Activated CD8-positive, alpha-beta memory T cell treated with anti-CD3 and anti-CD28 coated beads for 4 hours (primary cell): ENCODE results near the gene IFI27L2.
"Not testable (repeated sequence)": the region's sequence is repeated elsewhere in the genome, so short reads cannot be mapped to it uniquely, and the experiment has no call there.

Experiments
- DNase-seq, 2 donors: peaks; one replicate each; pipeline ENCODE4 v3.0.0-alpha.2; 2020; ENCODE audit warnings: low read depth in 2 of 2

The IFI27L2 gene, protein sequence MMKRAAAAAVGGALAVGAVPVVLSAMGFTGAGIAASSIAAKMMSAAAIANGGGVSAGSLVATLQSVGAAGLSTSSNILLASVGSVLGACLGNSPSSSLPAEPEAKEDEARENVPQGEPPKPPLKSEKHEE

DNA sequence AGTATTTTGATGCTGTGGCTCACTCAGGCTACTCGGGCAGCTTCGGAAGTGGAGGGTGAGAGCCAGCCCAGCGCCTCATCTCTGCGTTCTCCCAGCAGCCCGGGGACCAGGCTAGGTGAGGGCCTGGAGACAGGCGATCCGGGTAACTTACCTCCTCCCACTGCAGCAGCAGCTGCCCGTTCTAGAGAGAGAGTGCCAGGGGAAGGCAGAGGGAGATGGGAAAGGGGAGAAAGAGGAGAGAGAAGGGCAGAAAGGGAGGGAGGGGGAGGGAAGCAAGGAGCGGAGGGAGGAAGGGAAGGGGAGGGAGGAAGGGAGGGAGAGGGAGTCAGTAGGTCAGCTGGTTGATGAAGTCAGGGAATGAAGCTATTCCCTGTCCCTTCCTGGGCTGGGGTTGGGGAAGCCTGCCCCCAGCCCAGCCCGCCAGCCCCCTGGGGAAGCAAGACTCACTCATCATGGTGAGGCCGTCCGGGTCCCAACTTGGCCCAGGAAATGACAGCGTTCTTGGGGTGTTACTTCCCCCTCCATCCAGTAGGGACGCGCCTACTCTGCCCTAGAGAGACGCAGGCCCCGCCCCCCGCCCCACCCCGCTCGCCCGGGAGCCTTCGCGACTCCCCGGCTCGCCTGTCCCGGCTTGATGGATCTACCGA is at the start of gene IFI27L2:
TSS of gene IFI27L2 (minus strand) at position 494 of the 647 bp plus-strand sequence. CDS start at position 454, 40 bp downstream.
- DNase-seq = peak; percentile 11 to 27

DNA sequence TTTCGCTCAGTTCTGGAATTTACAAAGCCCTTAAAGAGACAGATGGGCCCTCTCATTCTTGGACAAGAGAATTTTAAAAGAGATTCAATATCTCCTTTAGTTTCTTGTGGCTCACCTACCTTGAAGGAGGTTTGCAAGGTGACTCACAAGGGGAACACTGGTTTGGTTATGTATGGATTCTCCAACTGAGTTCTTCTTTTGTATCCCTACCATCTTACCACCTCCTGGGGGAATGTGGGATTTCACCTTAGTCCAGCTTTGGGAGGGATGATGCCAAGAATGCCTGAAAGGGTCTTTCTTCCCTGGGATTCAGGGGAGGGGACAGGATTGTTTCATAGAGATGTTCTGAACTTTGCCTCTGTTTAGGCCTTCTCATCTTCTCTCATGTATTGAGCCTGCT is 48.4 kb upstream of the IFI27L2 start:
- DNase-seq = no peak

DNA sequence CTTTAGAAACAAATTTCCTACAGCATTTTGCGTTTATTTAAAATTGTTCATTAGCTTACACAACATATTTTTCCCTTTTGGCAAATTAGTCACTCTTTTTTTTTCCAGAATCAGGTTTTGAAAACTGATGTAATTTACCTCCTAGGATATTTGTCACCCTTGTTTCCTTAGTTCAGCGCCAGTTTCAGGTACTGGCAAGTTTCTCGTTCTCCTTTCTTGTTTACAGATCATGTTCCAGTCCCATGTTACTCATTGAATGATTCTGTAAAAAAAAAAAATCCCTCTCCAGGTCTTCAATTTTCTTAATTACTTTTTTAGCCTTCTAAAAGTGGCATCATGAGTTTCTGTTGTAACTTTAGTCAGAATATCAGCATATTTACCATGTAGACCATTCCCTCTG is 47.4 kb upstream of the IFI27L2 start:
- DNase-seq = no peak

DNA sequence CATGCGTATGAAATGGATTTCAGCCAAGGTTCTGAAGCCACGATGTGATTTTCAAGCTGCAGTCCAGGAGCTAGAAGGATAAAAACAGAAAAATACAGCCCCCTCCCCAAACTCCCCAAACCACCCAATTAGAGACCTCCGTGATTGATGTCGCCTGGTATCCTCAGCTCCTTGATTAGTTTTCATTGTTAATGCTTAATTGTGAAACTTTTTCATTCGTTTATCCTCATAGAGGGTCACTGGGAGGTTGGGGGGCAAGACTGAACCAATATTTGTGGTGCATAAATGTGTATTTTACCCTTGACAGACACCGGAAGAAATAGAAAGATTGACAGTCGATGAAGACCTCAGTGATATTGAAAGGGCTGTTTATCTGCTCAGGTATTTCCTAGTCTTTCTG is 46.3 kb upstream of the IFI27L2 start:
- no peak for DNase-seq

DNA sequence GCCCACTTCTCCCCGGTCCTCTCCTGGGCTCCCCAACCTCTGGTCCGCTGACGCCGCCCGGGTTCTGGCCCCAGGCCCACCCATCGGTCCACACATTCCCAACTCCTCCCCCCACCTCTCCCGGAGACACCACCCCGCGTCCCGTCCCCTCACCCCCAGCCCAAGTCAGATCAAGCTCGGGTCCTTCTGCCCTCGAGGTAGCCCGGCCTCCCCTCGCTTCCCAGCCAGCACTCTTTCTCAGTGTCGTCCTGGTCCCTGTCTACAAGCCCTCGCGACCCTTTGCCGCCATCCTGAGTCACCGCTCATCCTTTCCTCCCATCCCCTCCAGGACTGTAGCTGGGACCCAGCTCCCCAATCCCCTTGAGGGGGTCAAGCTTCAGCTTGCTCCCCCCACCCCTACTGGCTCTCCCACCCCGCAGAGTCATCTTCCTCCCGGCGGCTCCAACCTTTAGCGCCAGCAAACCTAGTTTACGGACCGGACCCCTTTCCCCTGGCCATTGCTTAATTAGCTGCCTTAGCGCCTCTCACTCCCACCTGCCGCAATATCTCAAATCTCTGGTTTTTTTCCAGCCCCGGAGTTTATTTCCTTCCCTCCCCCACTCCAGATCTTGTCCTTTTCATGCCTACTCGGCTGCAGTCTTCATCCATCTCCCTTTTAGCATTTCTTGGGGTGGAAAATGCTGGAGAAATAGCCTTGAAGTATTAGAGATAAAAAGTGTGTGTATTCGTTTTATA is 45.8 kb upstream of the IFI27L2 start:
- no peak for DNase-seq

DNA sequence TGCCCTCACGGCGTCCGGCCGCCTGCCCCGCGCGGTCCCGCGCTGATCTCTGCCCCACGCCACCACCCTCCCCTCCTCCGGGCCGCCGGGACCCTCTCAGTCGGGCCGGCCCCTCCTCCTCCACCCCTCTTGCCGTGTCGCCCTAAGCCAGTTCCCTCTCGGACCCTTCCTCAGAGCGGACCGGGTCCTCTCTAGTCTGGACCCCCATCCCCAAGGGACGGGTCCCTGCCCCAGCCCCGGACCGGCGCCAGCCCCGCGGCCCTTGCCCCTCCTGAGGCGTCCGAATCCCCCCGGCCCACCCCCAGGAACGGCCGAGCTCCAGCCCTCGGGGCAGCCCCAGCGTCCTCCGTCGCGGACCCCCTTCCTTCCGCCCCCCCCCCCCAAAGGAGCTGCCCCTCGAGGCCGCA is 45.2 kb upstream of the IFI27L2 start:
- no peak for DNase-seq

DNA sequence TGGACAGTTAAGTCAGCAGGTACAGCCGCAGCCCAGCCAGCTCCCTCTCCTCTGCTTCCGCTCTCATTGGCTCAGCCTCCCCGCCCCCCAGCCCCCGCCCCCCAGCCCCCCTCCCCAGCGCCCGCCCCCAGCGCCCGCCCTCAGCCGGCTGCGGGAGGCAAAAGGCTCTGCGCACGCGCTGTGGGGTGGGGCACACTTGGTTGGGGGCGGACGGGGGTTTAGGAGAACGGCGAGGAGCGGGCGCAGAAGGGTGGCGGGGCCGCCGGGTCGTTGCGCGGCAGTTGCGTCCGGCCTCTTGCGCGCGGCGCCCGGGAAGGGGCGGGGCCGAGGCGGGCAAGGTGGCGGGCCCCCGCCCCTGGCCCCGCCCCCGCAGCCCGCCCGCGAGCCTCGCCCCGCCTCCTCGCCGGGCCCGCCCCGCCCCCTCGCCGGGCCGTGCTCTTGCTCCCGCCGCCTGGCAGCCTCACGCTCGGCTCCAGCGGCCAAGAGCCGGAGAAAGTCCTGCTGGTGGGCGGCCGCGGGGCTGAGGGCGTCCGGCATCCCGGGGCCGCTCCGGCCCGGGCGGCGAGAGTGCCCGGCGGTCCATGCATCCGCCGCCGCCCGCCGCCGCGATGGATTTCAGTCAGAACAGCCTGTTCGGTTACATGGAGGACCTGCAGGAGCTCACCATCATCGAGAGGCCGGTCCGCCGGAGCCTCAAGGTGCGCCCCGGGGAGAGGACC is 44.6 kb upstream of the IFI27L2 start, which contains the start of gene PPP4R4:
TSS of gene PPP4R4 (plus strand) at position 438 of the 719 bp plus-strand sequence. CDS start at position 582, 144 bp downstream.
- DNase-seq = peak; percentile 65 to 75

DNA sequence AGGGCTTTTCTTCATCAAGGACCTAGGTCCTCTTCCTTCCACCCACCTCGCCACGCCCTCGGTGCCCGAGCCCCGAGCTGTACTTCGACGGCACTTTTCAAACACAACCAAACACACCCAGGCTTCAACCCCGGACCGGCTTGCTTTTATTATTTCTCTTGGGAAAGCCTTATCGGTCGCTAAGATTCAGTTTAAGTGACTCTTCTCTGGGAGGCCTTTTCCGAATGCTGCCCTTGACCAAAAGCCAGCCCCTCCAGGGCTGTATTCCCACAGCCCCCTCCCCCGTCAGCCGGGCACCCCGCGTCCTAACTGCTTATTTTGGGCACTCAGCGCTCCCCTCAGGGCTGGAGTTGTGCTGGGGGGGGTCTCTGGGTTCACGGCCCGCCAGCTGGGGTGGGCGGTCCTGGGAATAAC is 44.1 kb upstream of the IFI27L2 start:
- DNase-seq = no peak

DNA sequence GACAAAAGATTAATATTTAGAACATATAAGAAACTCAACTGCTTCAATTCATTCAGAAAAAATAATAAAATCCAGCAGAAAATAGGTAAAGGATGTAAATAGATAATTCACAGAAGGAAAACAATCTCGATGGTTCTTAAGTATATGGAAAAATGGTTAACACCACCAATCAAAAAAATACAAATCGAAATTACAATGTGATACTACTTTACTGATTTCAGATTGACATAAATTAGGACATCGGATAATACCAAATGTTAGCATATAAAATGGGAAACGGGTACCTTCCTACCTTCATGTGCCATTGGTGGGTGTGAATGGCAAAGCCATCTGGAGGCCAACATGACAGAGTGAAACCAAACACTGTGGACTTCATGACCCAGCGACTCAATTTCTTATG is 43.1 kb upstream of the IFI27L2 start:
- no peak for DNase-seq

DNA sequence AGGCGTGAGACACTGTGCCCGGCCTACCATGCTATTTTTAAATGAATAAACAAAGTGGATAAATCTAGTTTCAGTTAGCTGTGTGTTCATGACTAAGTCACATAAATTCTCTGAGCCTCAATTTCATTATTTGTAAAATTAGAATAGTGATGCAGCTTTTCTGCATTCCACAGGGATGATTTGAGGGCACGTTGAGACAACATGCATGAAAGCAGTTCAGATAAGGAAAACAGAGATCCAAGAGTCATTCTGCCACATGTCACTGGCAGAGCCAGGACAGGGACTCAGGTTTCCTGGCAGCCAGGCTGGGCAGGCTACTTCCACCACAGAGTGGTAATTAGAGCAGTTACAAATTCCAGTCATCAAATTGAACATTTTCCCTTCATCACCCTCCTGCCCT is 41.8 kb upstream of the IFI27L2 start:
- DNase-seq = no peak

DNA sequence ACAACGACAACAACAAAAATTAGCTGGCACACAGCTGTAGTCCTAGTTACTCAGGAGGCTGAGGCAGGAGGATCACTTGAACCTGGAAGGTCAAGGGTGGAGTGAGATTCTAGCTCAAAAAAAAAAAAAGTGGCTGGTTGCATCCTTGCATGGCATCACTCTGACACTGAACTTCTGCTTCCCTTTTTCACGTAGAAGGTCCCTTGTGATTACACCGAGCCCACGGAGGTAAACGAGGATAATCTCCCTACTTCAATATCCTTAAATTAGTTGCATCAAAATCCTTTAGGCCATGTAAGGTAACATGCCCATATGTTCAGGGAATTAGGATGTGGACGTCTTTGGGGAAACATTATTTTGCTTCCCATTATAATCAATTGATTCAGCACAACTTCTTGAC is 40.7 kb upstream of the IFI27L2 start:
- DNase-seq = no peak

DNA sequence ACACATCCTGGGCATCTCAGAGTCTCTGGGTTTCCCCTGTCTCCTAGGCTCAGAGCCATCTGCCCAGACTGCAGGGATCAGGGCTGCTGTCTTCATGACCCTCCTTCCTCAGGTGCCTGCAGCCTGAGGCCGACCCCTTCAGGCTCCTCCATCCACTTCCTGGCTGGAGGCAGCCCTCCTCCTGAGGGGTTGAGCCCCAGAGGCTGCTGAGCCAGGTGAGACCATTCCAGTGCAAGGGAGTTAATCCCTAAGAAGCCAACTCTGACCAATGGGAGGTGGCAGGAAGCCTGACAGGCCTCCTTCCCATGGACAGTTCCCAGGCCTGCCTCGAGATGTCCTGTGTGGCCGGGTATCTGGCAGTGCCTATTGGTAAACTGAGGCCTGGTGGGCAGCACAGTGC is 36.3 kb upstream of the IFI27L2 start:
- no peak for DNase-seq

DNA sequence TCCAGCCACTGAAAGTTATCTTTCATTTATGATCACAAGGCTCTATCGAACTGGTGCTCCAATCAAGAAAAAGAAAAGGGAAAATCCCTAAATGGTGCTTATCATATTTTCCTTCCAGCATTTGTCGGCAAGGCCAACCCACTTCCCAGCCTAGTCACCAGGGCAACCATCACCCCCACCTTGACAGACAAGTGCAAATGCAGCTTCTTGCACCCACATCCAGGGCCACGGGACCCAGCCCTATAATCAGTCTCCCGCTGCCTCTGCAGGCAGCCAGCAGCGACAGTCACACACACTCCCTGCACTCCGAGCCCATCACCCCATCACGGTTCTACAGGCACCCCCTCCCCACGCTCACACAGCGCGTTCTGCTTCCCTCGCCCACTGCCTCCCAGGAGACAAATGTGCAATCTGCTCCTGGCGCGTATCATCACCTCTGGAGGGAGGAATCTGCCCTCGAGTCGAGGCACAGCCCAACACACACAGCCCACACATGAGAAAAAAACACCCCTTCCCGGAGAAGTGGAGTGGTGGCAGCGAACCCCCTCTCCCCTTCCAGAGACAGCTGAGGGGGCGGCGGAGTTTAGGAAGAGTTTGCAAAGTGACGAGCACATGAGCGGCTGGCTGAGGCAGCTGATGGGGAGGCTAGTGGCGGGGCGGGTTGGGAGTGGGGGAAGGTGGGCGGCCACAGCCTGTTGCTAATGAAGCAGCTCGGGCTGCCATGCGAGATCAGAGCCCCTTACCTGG is 35.5 kb upstream of the IFI27L2 start:
- DNase-seq = no peak

DNA sequence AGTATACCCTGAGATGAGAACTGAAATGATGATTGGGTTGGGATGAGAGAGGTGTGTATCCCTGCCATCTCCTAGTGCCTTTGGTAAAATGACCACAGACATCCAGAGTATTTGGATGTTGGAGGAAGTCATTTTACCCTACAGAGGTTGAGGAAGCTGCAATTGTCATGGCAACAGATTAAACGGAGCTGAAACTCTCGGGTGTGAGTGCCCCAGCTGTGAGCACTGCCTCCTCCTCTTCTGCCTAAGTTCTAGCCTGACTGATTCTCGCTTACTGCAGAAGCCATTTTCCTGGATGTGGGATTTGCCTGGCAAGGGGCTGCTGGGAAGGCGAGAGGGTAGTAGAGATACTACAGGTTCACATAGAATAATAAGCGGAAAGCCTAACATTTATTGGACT is 34.4 kb upstream of the IFI27L2 start:
- no peak for DNase-seq

DNA sequence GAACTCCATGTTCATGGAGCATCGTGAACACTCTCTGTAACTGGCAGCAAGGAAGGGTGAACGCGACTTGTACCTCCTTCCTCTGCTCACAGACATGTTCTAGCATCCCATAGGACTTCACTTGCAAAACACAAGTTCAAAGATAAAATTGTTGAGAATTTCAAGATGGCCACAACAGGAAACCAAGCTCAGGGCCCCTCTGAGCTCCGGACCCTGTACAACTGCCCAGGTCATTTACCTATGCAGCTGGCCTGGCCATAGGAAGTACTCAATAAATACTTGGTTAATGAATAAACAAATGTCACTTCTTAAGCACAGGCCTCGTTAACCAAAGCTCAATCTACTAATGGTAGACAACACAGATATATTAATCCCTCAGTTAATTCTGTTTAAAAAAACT is 33.1 kb upstream of the IFI27L2 start:
- DNase-seq = no peak

DNA sequence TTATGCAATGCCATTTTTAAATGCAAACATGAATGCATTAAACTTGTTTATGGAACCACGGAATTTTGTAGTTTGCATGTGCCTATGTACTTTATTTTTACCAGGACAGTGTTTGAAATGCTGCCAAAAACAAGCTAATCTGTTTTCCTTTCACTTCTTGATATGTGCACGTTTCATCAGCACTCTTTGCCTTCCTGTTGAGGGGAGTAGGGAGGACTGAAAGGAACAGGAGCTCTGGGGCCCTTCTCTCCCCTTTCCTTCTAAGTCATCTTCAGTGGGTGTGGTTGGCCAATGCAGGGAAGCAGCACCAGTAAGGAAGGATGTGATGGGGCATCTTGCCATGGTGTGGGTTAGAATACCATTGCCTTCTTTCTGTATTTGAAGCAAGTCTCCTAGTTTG is 32.6 kb upstream of the IFI27L2 start:
- no peak for DNase-seq

DNA sequence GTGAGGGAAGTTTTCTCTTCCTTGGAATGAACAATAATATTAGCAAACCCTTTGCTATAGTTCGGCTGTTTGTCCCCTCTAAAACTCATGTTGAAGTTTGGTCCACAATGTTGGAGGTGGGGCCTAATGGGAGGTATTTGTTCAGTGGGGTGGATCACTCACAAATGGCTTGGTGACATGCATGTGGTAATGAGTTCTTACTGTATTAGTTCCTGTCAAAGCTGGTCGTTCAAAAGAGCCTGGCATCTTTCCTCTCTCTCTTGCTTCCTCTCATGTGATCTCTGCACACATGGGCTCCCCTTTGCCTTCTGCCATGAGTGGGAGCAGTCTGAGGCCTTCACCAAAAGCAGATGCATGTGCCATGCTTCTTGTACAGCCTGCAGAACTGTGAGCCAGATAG is 31.7 kb upstream of the IFI27L2 start:
- DNase-seq = no peak

DNA sequence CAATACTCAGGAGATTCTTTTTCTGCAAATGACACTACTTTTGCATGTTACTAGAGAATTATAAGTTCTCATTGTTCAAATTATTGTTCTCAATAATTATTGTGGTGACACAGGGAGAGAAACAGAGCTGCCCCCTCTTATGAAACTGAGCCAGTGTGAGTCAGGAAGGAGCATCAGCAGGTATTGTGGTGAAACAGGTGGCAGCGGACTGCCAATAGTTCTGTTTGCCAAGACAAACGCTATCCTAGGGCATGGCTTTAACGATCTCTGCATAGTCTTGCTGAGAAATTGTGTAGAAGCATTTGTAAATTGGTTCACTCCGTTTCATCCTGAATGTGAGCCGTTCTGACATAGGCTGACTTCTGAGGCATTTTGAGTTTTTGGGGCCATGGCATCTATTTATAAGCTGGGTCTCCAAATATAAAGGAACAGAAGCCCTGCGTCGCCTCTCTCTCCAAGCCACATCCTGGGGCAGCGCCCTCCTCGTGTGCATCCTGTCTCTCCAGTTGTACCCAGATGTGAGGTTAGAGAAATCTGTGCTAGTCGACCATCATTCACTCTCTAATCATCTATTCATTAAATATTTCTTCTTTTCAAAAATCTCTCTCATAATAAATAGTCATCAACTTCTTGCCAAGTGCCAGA is 29.0 kb upstream of the IFI27L2 start:
- no peak for DNase-seq

DNA sequence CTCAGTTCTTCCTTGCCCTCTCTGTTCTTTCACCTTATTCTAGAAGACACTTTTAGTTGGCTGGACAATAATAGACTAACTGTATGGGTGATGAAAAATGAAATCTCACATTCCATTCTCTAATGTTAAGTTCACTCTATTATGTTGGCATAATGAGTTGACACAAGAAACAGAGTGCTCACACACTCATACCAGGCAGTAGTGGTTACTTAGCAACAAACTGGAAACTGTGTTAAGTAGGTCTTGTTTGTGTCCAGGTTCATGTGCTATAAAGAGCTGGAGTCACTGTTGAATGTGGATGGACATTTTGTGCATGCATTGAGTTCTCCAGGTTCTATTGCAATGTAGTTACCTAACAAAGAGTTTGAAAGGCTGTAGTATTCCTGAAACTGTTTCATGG is 27.8 kb upstream of the IFI27L2 start:
- no peak for DNase-seq

DNA sequence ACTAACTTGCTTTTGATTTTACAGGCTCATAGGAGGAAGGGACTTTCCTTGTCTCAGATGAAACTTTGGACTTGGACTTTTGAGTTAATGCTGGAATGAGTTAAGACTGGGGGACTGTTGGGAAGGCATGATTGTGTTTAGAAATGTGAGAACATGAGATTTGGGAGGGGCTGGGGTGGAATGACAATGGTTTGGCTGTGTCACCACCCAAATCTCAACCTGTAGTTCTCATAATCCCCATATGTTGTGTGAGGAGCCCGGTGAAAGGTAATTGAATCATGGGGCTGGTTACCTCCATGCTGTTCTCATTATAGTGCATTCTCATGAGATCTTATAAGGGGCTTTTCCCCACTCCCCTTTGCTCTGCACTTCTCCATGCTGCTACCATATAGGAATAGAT is 26.7 kb upstream of the IFI27L2 start:
- not testable (repeated sequence) for DNase-seq

DNA sequence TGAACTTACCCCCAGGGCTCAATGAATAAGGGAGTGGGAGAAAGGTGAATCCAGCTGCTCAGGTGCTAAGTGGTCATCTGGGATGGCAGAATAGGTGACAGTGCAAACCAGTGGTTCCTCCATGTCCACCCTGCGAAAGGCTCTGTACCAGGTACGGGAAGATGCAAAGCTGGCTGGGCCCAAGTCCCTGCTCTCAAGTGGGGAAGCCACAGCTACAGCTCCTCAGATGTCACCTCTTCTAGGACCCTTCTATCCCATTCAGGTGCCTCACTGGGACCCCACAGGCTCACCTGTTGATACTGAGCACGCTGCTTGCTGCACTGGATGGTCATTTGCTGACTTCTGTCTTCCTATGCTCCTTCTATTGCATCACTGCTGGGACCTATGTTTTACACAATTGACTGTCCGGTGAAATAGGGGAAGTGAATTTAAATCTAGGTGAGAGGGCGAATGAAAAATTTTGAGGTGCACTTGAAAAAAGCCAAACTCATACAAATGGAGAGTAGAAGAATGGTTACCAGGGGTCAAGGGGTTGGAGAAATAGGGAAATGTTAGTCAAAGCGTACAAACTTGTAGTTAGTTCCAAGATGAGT is 24.4 kb upstream of the IFI27L2 start:
- no peak for DNase-seq
